Subcutaneous adipose tissue (tissue), 4 donors: Measurements from ENCODE around the gene FCGBP. TPM values are rescaled to one million over a fixed set of nuclear protein-coding genes. Genes with fewer than 3 reads are reported as not detected.

ENCODE experiments used
- total RNA-seq, 4 donors: library from RNA; depleted of rRNA; stranded (reverse); fragments of >200 nt; gene quantifications; one replicate each; pipeline ENCODE4 v1.1.0, GENCODE V29; 2016
- TF ChIP-seq, protein P1 (sequence below): fragments of 450-650 bp; IDR thresholded peaks from one replicate; pipeline ENCODE4 v1.5.1; 2016; ENCODE audit warnings: low read depth, mild to moderate bottlenecking, control low read depth, antibody characterized with exemption, moderate library complexity

Gene FCGBP
- total RNA-seq, 4 donors from 2014 or later, result 11.9 to 321 (median 115) TPM

DNA sequence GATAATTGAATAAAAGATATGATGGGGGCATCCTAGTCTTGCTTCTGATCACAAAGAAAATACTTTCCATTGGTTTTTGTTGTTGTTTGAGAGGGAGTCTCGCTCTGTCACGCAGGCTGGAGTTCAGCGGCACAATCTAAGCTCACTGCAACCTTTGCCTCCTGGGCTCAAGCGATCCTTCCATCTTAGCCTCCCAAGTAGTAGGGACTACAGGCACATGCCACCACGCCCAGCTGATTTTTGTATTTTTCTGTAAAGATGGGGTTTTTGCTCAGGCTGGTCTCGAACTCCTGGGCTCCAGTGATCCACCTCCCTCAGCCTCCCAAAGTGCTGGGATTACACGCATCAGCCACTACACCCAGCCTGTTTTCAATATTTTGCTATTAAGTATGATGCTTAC lies 19.5 kb upstream of the FCGBP start:
- TF ChIP-seq, protein P1, sequence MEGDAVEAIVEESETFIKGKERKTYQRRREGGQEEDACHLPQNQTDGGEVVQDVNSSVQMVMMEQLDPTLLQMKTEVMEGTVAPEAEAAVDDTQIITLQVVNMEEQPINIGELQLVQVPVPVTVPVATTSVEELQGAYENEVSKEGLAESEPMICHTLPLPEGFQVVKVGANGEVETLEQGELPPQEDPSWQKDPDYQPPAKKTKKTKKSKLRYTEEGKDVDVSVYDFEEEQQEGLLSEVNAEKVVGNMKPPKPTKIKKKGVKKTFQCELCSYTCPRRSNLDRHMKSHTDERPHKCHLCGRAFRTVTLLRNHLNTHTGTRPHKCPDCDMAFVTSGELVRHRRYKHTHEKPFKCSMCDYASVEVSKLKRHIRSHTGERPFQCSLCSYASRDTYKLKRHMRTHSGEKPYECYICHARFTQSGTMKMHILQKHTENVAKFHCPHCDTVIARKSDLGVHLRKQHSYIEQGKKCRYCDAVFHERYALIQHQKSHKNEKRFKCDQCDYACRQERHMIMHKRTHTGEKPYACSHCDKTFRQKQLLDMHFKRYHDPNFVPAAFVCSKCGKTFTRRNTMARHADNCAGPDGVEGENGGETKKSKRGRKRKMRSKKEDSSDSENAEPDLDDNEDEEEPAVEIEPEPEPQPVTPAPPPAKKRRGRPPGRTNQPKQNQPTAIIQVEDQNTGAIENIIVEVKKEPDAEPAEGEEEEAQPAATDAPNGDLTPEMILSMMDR, result no peak

DNA sequence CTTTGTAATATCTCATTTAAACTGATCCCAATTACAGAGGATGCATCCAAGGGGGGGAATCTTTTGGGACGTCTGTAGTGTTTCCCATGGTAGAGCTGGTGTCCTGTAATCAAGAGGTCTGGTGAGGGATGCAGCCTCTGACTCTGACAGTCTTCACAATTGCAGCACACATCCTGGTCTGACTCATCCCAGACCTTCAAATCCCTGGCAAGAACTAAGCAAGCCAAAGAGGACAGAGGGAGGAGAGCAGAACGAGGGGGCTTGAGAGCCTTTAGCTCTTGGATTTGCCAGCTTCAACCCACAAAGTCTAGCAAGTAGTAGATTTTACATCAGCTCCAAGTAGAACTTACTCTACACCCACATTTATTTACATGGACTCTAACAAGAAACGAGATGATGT lies 17.3 kb upstream of the FCGBP start:
- TF ChIP-seq, protein P1, result no peak

DNA sequence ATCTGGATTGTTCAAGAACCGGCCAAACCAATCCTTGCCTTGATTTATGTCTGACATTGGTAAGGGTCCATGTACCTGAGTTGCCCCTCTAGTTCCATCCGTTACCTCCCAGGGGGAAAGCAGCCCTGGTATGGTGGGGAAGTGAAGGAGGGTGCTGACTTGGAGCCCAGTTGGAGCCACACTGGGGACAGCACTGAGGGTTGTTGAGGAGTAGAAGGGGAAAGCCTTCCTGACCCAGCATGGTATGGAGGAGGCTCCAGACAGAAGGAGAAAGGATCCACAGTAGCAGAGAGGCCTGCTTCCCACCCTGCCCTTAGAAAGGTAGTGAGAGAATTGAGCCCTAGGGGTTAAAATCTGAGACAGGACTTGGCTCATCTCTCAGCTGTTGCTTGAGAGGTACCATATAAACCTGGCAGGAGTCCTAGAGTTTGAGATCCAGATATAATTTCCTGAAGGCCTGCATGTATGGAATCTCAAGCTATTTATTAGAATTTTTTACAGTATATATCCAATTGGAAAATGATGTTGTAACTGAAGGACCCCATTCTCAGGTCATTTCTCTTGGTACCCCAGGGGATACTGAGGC lies 16.7 kb upstream of the FCGBP start:
- TF ChIP-seq, protein P1, result no peak

DNA sequence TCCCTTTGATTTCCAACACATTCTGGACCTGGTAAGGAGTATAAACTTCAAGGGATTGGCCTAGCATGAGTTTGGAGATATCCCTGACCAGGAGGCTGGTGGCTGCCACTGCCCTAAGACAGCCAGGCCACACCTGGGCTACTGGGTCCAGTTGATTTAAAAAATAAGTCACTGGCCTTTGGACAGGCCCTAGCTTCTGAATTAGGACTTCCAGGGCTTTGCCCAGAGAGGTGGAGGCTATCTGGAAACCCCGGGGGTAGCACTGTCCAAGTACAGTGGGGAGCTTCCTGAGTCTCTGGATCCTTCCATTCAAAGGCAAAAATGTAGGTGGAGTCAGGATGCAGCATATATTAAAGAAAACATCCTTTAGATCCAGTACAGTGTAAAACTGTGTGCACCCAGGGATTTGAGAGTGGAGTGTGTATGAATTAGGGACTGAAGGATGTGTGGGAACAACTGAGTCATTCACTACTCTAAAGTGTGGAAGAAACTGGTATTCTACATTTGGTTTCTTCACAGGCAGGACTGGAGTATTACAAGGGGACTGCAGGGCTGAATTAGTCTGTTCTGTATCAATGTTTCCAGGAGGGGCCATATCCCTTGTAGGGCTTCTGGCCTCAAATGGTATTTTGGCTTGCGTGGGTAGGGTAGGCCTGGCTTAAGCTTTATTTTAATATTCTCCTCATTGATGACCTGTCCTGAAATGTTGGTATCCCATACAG lies 14.8 kb upstream of the FCGBP start:
- TF ChIP-seq, protein P1, result no peak

DNA sequence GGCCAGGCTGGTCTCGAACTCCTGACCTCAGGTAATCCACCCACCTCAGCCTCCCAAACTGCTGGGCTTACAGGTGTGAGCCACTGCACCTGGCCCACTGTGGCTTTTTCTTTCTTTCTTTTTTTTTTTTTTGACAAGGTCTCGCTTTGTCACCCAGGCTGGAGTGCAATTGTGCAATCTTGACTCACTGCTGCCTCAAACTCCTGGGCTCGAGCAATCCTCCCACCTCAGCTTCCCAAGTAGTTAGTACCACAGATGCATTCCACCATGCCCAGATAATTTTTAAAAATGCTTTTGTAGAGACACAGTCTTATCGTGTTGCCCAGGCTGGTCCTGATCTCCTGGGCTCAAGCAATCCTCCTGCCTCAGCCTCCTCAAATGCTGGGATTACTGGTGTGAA lies 12.1 kb upstream of the FCGBP start:
- TF ChIP-seq, protein P1, result no peak

DNA sequence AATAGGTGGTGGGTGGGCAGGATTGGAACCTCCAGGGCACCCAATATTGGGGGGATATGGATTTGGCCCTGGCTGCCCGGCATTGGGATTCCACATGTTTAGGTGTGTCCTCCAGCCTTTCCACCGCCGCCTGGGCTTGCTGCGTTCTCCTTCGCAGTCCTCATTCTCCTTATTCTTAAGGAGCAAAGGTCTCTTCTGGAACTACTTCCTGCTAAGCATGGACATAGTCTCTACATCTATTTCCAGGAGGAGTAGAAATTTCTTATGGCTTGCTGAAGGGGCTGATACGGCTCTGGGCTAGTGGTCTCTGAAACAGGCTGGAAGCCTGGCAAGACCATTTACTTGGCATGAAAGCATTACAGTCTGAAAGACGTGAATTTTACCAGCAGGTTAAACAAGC lies 9.2 kb upstream of the FCGBP start:
- TF ChIP-seq, protein P1, result no peak

DNA sequence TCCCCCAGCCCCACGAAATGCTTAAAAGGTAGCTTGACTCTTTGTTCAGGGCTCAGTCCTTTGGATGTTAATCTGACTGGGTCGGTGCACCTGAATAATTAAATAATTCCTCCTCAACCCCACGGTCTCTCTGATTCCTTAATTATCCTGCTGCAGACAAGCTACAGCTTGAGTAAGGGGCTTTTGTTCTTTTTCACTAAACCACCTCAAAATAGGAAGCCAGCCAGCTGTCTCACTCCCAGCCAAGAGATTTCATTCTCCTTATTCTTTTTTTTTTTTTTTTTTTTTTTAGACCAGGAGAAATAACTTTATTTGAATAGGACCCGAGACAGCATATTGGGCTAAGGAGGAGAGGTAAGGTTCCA lies 7.9 kb upstream of the FCGBP start:
- TF ChIP-seq, protein P1, result no peak
